DOHH2 (cell line): ENCODE measurements around the gene CTSW.

Experiments used
- EZH2phosphoT487 ChIP-seq: fragments of 200-600 bp; sonication (generic); IDR thresholded peaks from 2 replicates; pipeline ENCODE4 v1.6.1; 2017; ENCODE audit warnings: borderline replicate concordance, mild to moderate bottlenecking, antibody characterized with exemption, low read length, moderate library complexity, mixed read lengths
- TF ChIP-seq, protein P1 (sequence below): fragments of 200-600 bp; sonication (generic); IDR thresholded peaks from one replicate; pipeline ENCODE4 v1.5.1; 2014; ENCODE audit warnings: antibody characterized with exemption, mild to moderate bottlenecking, low read depth, low read length; ENCODE audit not compliant: poor library complexity, severe bottlenecking

DNA sequence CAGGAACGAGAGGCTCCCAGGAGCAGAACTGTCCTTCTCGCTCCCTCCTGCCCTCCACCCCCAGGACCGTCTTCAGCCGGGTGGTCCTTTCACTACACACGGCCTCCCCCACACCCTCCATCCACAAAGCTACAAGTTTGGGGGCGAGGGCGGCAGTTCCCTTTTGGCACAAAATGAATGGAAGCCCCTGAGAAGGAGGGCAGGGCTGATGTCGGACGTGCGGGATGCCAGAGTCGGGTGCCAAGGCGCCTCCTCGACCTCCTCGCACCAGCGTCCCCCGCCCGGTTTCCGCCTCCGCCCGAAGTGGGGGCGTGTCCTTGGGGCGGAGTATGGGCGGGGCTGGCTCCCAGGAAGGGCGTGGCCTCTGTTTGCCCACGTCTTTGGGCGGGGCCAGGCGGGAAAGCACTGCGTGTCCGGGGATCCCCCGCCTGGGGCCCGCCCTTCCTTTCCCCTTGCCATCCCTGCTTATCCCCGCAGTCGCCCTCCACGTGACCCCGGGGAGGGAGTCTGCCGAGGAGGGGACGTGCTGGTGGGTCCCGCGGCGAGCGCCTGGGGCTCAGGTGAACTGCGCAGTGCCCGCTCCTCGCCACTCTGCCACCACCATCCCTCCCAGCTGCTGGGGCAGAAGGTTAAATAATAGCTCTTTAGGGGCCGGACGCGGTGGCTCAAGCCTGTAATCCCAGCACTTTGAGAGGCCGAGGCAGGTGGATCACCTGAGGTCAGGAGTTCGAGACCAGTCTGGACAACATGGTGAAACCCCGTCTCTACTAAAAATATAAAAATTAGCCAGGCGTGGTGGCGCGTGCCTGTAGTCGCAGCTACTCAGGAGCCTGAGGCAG, 6.1 kb upstream of the CTSW start:
- TF ChIP-seq, protein P1, sequence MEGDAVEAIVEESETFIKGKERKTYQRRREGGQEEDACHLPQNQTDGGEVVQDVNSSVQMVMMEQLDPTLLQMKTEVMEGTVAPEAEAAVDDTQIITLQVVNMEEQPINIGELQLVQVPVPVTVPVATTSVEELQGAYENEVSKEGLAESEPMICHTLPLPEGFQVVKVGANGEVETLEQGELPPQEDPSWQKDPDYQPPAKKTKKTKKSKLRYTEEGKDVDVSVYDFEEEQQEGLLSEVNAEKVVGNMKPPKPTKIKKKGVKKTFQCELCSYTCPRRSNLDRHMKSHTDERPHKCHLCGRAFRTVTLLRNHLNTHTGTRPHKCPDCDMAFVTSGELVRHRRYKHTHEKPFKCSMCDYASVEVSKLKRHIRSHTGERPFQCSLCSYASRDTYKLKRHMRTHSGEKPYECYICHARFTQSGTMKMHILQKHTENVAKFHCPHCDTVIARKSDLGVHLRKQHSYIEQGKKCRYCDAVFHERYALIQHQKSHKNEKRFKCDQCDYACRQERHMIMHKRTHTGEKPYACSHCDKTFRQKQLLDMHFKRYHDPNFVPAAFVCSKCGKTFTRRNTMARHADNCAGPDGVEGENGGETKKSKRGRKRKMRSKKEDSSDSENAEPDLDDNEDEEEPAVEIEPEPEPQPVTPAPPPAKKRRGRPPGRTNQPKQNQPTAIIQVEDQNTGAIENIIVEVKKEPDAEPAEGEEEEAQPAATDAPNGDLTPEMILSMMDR = no peak
- no peak for TF ChIP-seq EZH2phosphoT487
